ENCODE data around the gene CYBC1. TPM values are rescaled to one million over a fixed set of nuclear protein-coding genes. Genes with fewer than 3 reads are reported as not detected.
"Not testable (repeated sequence)": the region's sequence is repeated elsewhere in the genome, so short reads cannot be mapped to it uniquely, and the experiment has no call there.

The CYBC1 gene
- total RNA-seq, 1 donor from 2014 or later = 78.1 TPM

- no peaks in the 10 kb centered on the region for H3K9me3 Mint-ChIP-seq
- H3K36me3 Mint-ChIP-seq = peaks cover 10% of the 10 kb centered on the region
- no peak overlapping the region for H3K27ac Mint-ChIP-seq
- no peak overlapping the region for H3K4me3 Mint-ChIP-seq
- peaks cover 15% of the 10 kb centered on the region for H3K4me1 Mint-ChIP-seq (ENCODE audit: unreplicated experiment)
- H3K27me3 Mint-ChIP-seq = no peaks in the 10 kb centered on the region
- no peak for DNase-seq (ENCODE audit: extremely low spot score, unreplicated experiment)
- TF ChIP-seq, protein P1, sequence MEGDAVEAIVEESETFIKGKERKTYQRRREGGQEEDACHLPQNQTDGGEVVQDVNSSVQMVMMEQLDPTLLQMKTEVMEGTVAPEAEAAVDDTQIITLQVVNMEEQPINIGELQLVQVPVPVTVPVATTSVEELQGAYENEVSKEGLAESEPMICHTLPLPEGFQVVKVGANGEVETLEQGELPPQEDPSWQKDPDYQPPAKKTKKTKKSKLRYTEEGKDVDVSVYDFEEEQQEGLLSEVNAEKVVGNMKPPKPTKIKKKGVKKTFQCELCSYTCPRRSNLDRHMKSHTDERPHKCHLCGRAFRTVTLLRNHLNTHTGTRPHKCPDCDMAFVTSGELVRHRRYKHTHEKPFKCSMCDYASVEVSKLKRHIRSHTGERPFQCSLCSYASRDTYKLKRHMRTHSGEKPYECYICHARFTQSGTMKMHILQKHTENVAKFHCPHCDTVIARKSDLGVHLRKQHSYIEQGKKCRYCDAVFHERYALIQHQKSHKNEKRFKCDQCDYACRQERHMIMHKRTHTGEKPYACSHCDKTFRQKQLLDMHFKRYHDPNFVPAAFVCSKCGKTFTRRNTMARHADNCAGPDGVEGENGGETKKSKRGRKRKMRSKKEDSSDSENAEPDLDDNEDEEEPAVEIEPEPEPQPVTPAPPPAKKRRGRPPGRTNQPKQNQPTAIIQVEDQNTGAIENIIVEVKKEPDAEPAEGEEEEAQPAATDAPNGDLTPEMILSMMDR (conservative IDR thresholded peaks at IDR 0.05) = no peak
Measured at GRCh38 chr17:82415786-82416185, 34.8 kb downstream of the CYBC1 start.

DNA sequence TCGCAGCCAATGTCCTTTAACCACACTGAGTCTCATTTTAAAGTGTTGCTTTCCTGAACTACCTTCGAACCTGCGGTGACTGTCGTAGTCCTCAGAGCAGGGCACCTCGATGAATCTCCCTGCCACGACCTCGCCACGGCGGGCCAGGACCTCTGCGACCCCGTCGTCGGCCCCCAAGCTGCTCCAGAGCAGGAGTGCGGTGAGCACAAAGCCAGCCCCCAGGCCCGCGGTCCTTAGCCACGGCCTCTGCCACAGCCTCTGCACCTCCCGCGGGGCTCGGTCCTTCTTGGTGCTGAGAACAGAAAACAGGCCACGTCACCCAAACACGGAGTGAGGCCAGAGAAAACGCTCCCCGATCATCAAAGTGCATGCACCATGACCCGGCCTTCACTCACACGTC is 35.2 kb downstream of the CYBC1 start:
- Mint-ChIP-seq H3K4me3 (peak overlapping the region; percentile 50), H3K4me1 (ENCODE audit: unreplicated experiment) (peaks cover 15% of the 10 kb centered on the region), H3K9me3 (no peaks in the 10 kb centered on the region), H3K36me3 (peaks cover 9% of the 10 kb centered on the region), H3K27me3 (no peaks in the 10 kb centered on the region), H3K27ac (no peak overlapping the region)
- TF ChIP-seq, protein P1 (conservative IDR thresholded peaks at IDR 0.05) = no peak
- no peak for DNase-seq (ENCODE audit: extremely low spot score, unreplicated experiment)

DNA sequence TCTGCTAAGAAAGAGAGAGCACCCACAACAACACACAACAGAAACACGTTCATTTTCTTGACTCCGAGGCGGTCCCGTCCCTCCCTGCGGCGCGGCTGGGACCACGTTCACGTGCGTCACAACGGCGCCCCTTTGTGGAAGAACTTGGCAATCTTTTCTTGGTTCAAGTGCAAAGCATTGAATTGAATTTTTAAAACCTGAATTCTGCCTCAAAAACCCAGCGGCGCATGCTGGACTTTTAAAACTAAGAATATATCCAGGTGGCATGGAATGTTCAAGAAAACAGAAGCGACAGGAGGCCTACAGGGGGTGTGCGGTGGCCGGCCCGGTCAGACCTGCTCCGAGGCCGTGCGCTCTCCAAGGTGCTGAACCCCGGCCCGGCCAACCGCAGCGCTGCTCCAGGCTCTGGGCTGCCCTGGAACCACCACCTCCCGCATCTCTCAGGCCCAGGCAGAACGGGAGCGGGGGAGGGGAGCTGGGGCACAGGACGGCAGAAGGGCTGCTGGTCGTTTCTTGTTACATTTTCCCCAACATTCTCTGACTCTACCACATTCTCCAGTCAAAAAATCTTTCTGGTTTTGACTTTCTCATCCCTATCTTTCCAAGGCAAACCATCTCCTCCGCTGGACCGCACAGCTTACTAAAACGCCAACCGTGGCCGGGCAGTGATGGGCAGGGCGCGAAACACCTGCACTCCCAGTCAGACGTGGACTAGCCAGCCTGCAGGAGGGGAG is 35.8 kb downstream of the CYBC1 start:
- no peak overlapping the region for H3K27ac Mint-ChIP-seq
- peak overlapping the region; percentile 50 for H3K4me3 Mint-ChIP-seq
- TF ChIP-seq, protein P1 (conservative IDR thresholded peaks at IDR 0.05) = peak; percentile 89
- peak; percentile 84 for DNase-seq (ENCODE audit: extremely low spot score, unreplicated experiment)
- peaks cover 14% of the 10 kb centered on the region for H3K4me1 Mint-ChIP-seq (ENCODE audit: unreplicated experiment)
- no peaks in the 10 kb centered on the region for H3K27me3 Mint-ChIP-seq
- peaks cover 3% of the 10 kb centered on the region for H3K36me3 Mint-ChIP-seq
- H3K9me3 Mint-ChIP-seq = no peaks in the 10 kb centered on the region

DNA sequence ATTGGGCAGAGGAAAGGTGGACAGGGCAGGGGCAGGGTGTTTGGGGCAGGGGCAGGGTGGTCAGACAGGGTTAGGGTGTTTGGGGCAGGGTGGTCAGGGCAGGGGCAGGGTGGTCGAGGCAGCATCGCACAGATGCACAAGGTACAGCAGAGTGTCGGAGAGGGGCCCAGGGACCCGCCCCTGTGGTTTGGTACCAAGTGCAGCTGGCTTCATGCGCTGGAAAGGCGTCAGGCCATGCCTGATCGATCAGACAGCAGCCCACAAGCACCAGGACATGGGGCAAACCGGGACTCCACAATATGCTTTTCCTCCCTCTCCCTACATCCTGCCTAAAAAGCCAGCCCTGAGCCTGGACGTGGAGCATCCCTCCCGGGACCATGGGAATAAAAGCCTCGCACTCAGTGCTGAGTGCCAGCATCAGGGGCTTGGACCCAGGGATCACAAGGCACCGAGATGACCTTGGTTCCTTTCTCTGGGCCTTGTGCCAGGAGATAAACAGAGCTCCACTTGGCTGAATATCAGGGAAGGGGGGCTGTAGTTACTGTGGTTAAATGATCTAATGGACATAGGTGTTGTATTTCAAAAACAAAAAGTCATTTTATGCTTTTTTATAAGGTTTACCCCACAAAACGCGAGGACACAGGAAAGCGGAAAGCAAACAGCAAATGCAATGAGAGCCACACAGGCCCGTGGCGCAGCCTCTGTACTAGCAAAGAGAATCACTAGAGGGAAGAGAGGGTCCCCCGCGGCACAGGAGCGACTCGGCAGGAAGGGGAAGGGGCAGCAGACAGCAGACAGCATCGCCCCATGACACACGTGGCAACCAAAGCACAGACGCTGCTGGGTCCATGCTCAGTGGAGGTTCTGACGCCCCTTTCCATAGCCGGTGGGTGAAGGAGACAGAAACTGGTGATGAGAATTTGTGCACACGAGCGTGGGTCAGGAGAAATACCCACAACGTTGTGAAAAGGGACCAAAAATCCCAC is 37.7 kb downstream of the CYBC1 start:
- no peak overlapping the region for H3K4me3 Mint-ChIP-seq
- no peak for DNase-seq (ENCODE audit: extremely low spot score, unreplicated experiment)
- no peaks in the 10 kb centered on the region for H3K27me3 Mint-ChIP-seq
- TF ChIP-seq, protein P1 (conservative IDR thresholded peaks at IDR 0.05) = no peak
- peaks cover 3% of the 10 kb centered on the region for H3K36me3 Mint-ChIP-seq
- no peaks in the 10 kb centered on the region for H3K9me3 Mint-ChIP-seq
- no peak overlapping the region for H3K27ac Mint-ChIP-seq
- H3K4me1 Mint-ChIP-seq (ENCODE audit: unreplicated experiment) = peaks cover 9% of the 10 kb centered on the region

GRCh38 chr17:82412081-82412480 is 38.5 kb downstream of the CYBC1 start:
- not testable (repeated sequence) for H3K9me3 Mint-ChIP-seq; H3K27me3 Mint-ChIP-seq; H3K36me3 Mint-ChIP-seq; H3K4me1 Mint-ChIP-seq (ENCODE audit: unreplicated experiment); H3K27ac Mint-ChIP-seq; DNase-seq (ENCODE audit: extremely low spot score, unreplicated experiment); H3K4me3 Mint-ChIP-seq
